Measurements from ENCODE around the gene LPP. TPM values are rescaled to one million over a fixed set of nuclear protein-coding genes. Genes with fewer than 3 reads are reported as not detected.

LPP gene
- total and polyA plus RNA-seq, 9 of the 15 experiments (the other 6 are each of a cell fraction or from before 2014, with no cell fraction given), result 0.07 to 0.18 TPM; not detected in 7

DNA sequence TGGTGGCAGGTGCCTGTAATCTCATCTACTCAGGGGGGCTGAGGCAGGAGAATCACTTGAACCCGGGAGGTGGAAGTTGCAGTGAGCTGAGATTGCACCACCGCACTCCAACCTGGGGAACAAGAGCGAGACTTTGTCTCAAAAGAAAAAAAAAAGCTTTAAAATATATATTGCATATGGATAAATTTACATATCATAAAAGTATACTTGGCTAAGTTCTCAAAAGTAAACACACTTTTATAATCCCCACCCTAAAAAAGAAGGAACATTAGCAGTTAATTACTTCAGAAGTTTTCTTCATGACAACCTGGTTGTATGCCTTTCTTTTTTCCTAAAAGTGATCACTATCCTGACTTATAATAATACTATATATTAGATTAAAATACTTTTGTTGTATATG, 648.7 kb downstream of the LPP start:
- POLR2A ChIA-PET, result no interaction called here
- CTCF ChIA-PET (ENCODE audit: low intra/inter-chr PET ratio), result no interaction called here
- H3K9me1 ChIP-seq (ENCODE audit: control insufficient read depth, insufficient read depth, low read length), result no peaks in the 10 kb centered on the region
- no peak overlapping the region for H2AFZ ChIP-seq (ENCODE audit: low read depth, low read length)
- no peak overlapping the region for H3K4me2 ChIP-seq (ENCODE audit: insufficient read depth, low read length)
- DNase-seq (ENCODE audit: extremely low read depth in 1 of 4, low spot score in 3 of 4), result no peak
- H3K27me3 ChIP-seq (ENCODE audit: control insufficient read depth in 2 of 2, insufficient read depth in 2 of 2, low read length in 2 of 2), result no peaks in the 10 kb centered on the region
- no peaks in the 10 kb centered on the region for H4K20me1 ChIP-seq (replicated peaks; ENCODE audit: control insufficient read depth, insufficient read depth, low read length)
- no peak overlapping the region for H3K27ac ChIP-seq (ENCODE audit: extremely low read depth, low read depth, low read length)
- no peaks in the 10 kb centered on the region for H3K9me3 ChIP-seq (replicated peaks; ENCODE audit: control insufficient read depth, insufficient read depth, low read depth, low read length)
- FAIRE-seq, result no peak
- TF ChIP-seq MTA2 (IDR thresholded peaks at IDR 0.05; ENCODE audit: low read depth) (no peak), MBD2 (IDR thresholded peaks at IDR 0.05; ENCODE audit: borderline replicate concordance, low read depth) (no peak), GABPB2 (CRISPR knock-in tag; conservative IDR thresholded peaks at IDR 0.05) (no peak), ZNF589 (CRISPR knock-in tag; IDR thresholded peaks at IDR 0.05; ENCODE audit: low read depth) (no peak), ZNF263 (CRISPR knock-in tag; IDR thresholded peaks at IDR 0.05; ENCODE audit: borderline replicate concordance) (no peak), ZNF354B (CRISPR knock-in tag; IDR thresholded peaks at IDR 0.05) (no peak)
- in situ Hi-C loops (cut with MboI), result no loop called here
- intact Hi-C loops (cut with micrococcal nuclease), result no loop called here
- no TSS peak for BruUV-seq (replicated peaks)
- H3K79me2 ChIP-seq (ENCODE audit: control insufficient read depth, insufficient read depth, low read length), result no peaks in the 10 kb centered on the region
- ATAC-seq, result no peak
- H3K4me1 ChIP-seq (replicated peaks in 1 of 2; ENCODE audit: control insufficient read depth in 2 of 2, insufficient read depth in 2 of 2, low read length in 2 of 2), result no peaks in the 10 kb centered on the region
- H3K9ac ChIP-seq (ENCODE audit: insufficient read depth in 1 of 2, low read depth in 2 of 2, low read length in 2 of 2), result no peak overlapping the region
- no peak overlapping the region for H3K4me3 ChIP-seq
- 0% methylated on average over 3 of the region's 3 CpGs for whole genome bisulfite sequencing (ENCODE audit: insufficient coverage, low coverage, missing lambda C conversion rate)
- no peaks in the 10 kb centered on the region for H3K36me3 ChIP-seq (ENCODE audit: control insufficient read depth, insufficient read depth, low read length)

DNA sequence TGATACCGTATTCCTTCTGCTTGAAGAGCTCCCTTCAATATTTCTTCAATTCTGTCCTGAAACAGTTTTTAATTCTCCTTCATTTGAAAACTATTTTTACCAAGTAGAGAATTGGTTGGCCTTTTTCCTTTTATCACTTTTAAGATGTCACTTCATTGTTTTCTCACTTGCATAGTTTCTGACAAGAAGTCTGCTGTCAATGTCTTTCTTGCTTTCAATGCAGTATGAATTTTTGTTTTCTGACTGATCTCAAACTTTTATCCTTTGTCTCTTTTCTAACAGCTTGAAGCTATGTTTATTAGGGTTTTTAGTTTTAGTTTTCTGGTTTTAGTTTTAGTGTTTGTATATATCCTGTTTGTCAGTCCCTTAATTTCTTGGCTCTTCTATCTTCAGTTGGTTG, 653.0 kb downstream of the LPP start:
- no peak overlapping the region for H2AFZ ChIP-seq (ENCODE audit: low read depth, low read length)
- no peaks in the 10 kb centered on the region for H3K9me1 ChIP-seq (ENCODE audit: control insufficient read depth, insufficient read depth, low read length)
- in situ Hi-C loops (cut with MboI) (no loop called here), intact Hi-C loops (cut with micrococcal nuclease) (no loop called here)
- no peak for DNase-seq (ENCODE audit: extremely low read depth in 1 of 4, low spot score in 3 of 4)
- BruUV-seq (replicated peaks), result no TSS peak
- H4K20me1 ChIP-seq (replicated peaks; ENCODE audit: control insufficient read depth, insufficient read depth, low read length), result no peaks in the 10 kb centered on the region
- no peak overlapping the region for H3K4me2 ChIP-seq (ENCODE audit: insufficient read depth, low read length)
- CTCF ChIA-PET (ENCODE audit: low intra/inter-chr PET ratio), result no interaction called here
- WGBS (ENCODE audit: insufficient coverage, low coverage, missing lambda C conversion rate), result 6% methylated on average over 1 of the region's 1 CpG
- FAIRE-seq, result no peak
- no peak overlapping the region for H3K27ac ChIP-seq (ENCODE audit: extremely low read depth, low read depth, low read length)
- H3K9me3 ChIP-seq (replicated peaks; ENCODE audit: control insufficient read depth, insufficient read depth, low read depth, low read length), result no peaks in the 10 kb centered on the region
- H3K4me1 ChIP-seq (replicated peaks in 1 of 2; ENCODE audit: control insufficient read depth in 2 of 2, insufficient read depth in 2 of 2, low read length in 2 of 2), result no peaks in the 10 kb centered on the region
- no peaks in the 10 kb centered on the region for H3K79me2 ChIP-seq (ENCODE audit: control insufficient read depth, insufficient read depth, low read length)
- no peaks in the 10 kb centered on the region for H3K36me3 ChIP-seq (ENCODE audit: control insufficient read depth, insufficient read depth, low read length)
- ATAC-seq, result no peak
- TF ChIP-seq THRA (IDR thresholded peaks at IDR 0.05) (no peak), MAZ (CRISPR knock-in tag; conservative IDR thresholded peaks at IDR 0.05 in 1 of 2, IDR thresholded peaks at IDR 0.05 in 1 of 2) (no peak), JUN (IDR thresholded peaks at IDR 0.05; ENCODE audit: borderline replicate concordance, low read depth, low read length) (no peak), JUN (CRISPR knock-in tag; IDR thresholded peaks at IDR 0.05; ENCODE audit: borderline replicate concordance) (no peak), ZNF146 (CRISPR knock-in tag; IDR thresholded peaks at IDR 0.05; ENCODE audit: unreplicated experiment) (no peak), ZNF3 (CRISPR knock-in tag; IDR thresholded peaks at IDR 0.05) (no peak)
- no peak overlapping the region for H3K9ac ChIP-seq (ENCODE audit: insufficient read depth in 1 of 2, low read depth in 2 of 2, low read length in 2 of 2)
- H3K4me3 ChIP-seq, result no peak overlapping the region
- no peaks in the 10 kb centered on the region for H3K27me3 ChIP-seq (ENCODE audit: control insufficient read depth in 2 of 2, insufficient read depth in 2 of 2, low read length in 2 of 2)
- POLR2A ChIA-PET, result no interaction called here

Measured in K562 (cell line).